IPS-NIHi7 (cell line): ENCODE results near the gene CHRNA4.

Experiments used
- DNase-seq: peaks from one replicate; pipeline ENCODE4 v3.0.0; 2012; ENCODE audit warnings: mixed read lengths; ENCODE audit errors: extremely low spot score

CHRNA4 gene

GRCh38 chr20:63363981-63364561, 2.9 kb upstream of the CHRNA4 start:
- no peak for DNase-seq

GRCh38 chr20:63363013-63363957, 2.1 kb upstream of the CHRNA4 start:
- DNase-seq, result no peak

GRCh38 chr20:63362436-63363009, 1.4 kb upstream of the CHRNA4 start:
- DNase-seq, result no peak

- no peak for DNase-seq
Measured at GRCh38 chr20:63361519-63362435, 628 bp upstream of the CHRNA4 start.

DNA sequence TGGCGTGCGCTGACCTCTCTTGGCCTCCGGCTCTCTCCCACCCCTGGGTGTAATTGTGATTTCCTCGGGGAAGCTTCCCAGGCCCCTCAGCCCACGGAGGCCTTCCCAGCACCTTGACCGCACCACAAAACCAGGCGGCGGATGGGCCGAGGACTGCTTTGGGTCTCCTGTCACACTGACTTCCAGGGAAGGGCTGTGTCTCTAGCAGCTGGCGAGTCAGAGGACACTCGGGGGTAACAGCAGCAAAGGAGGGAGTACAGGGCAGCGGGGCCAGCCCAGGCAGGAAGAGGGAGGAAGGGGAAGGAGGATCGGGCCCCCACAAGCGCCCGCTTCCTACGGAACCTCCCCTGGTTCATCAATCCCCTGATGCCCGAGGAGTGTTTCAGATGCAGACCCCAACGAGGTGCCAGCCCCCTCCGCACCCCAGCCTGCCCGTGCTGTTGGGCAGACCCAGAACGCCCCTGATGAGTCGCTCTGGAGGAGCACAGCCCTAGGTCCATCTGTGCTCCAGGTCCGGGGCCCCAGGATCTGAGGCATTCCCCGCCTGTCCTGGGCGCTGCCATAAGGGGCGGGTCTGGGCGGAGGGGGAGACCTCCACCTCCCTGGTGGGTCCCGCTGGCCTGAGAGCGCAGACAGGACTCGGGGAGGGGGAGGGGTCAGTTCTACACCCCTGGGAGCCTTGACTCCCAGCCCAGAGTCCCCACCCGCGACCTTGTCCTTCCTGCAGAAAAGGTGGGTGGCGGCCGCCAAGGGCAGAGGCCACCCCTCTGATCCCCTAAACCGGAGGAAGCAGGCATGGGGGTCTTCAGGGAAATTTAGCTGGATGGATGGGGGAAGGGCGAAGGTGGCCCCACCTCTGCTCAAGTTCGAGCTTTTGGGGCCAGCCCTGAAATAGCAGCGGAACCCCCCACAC, 956 bp downstream of the CHRNA4 start:
- no peak for DNase-seq

GRCh38 chr20:63359164-63359934, 1.8 kb downstream of the CHRNA4 start:
- no peak for DNase-seq

DNA sequence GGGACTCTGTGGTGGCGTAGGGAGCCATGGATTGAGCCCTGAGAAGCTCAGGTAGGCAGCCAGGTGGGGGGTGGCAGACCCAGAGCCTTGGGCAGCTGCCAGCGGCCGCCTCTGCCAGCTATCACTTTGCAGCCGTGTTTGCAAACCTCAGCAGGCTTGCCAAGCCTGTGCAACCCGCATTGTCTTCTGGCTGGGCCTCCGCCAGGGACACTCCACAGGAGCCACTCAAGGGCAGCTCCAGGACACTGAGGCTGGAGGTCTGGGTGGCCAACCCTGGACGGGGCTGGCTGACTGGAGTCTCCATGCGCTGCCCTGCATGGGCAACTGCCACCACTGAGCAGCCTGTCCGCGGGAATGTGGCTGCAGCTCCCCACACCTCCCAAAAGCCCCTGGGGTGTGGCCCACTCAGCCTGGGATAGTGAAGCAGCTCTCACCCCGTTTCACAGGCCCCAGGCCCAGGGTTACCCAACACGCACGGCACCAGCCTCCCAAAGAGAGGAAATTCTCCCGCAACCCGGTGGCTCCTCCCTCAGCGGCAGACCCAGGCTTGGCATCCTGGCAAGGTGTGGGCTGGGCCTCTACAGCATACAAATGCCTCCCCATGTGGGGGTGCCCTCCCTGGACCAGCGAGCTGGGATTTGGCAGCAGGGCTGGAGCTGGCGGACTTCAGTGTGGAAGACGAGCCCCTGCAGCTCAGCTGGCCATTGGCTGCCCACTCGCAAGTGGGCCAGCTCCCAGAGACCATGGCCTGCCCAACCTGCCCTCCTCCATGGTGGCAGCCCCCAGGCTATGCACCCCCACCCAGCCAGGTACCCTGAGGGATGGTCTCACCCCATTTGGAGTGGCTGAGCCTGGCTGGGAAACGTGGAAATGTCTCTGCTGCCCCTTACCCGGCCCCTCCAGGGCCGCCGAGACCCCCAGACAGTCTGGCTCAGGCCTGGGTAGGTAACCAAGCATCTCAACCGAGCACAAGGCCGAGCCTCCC, 2.9 kb downstream of the CHRNA4 start:
- DNase-seq, result no peak

DNA sequence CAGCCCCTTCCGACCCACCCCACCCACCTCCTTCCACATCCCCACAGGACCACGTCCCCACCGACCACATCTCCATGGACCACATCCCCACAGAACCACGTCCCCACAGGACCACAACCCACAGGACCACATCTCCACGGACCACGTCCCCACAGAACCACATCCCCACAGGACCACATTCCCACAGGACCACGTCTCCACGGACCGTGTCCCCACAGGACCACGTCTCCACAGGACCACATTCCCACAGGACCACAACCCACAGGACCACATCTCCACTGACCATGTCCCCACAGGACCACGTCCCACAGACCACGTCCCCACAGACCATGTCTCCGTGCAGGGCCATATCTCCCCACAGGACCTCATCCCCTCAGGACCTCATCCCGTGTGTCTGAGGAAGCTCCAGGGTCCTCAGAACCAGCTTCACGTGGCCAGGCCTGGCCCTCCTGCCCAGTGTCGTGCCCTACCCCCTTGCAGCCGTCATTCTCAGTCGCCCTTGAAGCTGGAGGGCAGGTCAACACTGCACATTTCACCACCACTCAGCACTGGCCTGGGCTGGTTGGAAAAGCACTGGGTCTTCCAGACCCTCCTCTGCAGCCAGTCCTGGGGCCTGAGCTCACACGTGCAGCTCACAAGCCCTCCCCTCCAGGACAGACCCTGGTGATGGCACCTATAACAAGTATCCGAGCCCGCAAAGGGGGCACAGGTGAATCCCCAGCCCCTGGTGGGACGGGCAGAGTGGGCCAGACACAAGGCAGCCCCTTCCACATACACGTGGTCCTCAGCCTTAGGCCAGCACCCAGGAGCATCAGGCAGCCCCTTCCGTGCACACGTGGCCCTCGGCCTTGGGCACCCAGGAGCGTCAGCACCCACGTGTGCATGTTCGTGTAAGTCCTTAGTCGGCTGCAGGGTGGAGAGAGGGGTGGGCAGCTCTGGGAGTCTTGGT, 3.9 kb downstream of the CHRNA4 start:
- no peak for DNase-seq

GRCh38 chr20:63356511-63356910, 4.6 kb downstream of the CHRNA4 start:
- no peak for DNase-seq

DNA sequence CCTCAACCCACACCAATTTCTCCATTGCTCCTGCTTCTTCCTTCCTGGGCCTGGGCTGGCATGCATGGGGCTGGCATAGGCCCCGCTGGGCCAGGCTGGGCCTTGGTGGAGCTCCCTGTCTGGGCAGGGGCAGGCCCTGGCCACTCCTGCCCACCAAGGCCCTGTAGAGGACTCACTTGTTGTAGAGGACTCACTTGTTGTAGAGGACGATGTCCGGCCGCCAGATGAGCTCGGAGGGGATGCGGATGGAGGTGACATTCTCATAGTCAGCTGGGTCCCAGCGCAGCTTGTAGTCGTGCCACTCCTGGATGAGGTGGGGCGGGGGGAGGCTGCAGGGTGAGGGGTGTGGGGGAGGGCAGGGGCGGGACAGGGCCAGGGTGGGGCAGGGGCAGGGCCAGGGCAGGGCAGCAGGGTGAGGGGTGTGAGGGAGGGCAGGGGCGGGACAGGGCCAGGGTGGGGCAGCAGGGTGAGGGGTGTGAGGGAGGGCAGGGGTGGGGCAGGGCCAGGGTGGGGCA, 5.3 kb downstream of the CHRNA4 start:
- DNase-seq, result no peak

- no peak for DNase-seq
Measured at GRCh38 chr20:63354636-63355350, 6.4 kb downstream of the CHRNA4 start.

- no peak for DNase-seq
Measured at GRCh38 chr20:63352811-63353221, 8.3 kb downstream of the CHRNA4 start.

GRCh38 chr20:63351811-63352591, 9.1 kb downstream of the CHRNA4 start:
- peak; percentile 87 for DNase-seq

DNA sequence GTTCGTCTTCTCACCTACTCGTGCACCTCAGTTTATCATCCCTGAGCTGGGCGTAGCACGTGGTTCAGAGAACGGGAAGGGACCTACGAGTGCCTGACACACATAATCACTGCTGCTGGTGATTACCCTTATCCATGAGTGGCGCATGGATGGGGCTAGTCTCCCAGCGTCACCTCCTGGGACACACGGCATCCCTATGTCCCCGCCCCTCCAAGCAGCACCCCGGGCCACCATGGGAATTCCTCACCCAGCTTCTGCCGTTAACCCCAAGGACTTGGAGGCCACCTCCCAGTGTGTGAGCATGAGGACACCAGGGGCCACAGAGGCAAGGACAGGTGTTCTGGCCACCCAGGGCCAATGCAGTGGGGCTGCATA, 9.8 kb downstream of the CHRNA4 start:
- no peak for DNase-seq

- DNase-seq, result no peak
Measured at GRCh38 chr20:63350597-63351325, 10.4 kb downstream of the CHRNA4 start.
